Neuronal stem cell (in vitro differentiated cells): ENCODE results near the gene PCNX1.

ENCODE experiments used
- DNase-seq: peaks from one replicate; pipeline ENCODE4 v3.0.0-alpha.2; 2013; ENCODE audit warnings: low spot score
- H2AFZ ChIP-seq: one replicate; pipeline ENCODE4 v1.6.1; 2013; ENCODE audit warnings: mild to moderate bottlenecking, low read length, inconsistent platforms
- H2AK5ac ChIP-seq: 2 replicates; pipeline ENCODE4 v1.6.1; 2013; ENCODE audit warnings: low read depth, mild to moderate bottlenecking, inconsistent platforms, low read length, moderate library complexity, mixed read lengths
- H2BK120ac ChIP-seq: 2 replicates; pipeline ENCODE4 v1.6.1; 2013; ENCODE audit warnings: low read depth, mild to moderate bottlenecking, inconsistent platforms, low read length, moderate library complexity, mixed read lengths
- H2BK12ac ChIP-seq: one replicate; pipeline ENCODE4 v1.6.1; 2013; ENCODE audit warnings: low read length, inconsistent platforms
- H2BK15ac ChIP-seq: 2 replicates; pipeline ENCODE4 v1.6.1; 2013; ENCODE audit warnings: mild to moderate bottlenecking, low read length, inconsistent platforms, mixed read lengths
- H2BK5ac ChIP-seq: one replicate; pipeline ENCODE4 v1.6.1; 2013; ENCODE audit warnings: inconsistent platforms, mild to moderate bottlenecking, low read length, moderate library complexity
- H3K14ac ChIP-seq: one replicate; pipeline ENCODE4 v1.6.1; 2013; ENCODE audit warnings: low read length, inconsistent platforms
- H3K18ac ChIP-seq: 2 replicates; pipeline ENCODE4 v1.6.1; 2013; ENCODE audit warnings: low read length, inconsistent platforms
- H3K23ac ChIP-seq: 2 replicates; pipeline ENCODE4 v1.6.1; 2013; ENCODE audit warnings: low read depth, mild to moderate bottlenecking, mixed read lengths, low read length, inconsistent platforms; ENCODE audit not compliant: poor library complexity
- H3K27ac ChIP-seq: replicated peaks from 3 replicates; pipeline ENCODE4 v1.5.1; 2013; ENCODE audit warnings: low read length, inconsistent platforms
- H3K27me3 ChIP-seq, 3 experiments: 2 replicates each; pipeline ENCODE4 v1.6.1; 2013; ENCODE audit warnings: low read length in 3 of 3, mild to moderate bottlenecking in 2 of 3, inconsistent platforms in 1 of 3, low read depth in 1 of 3, mixed read lengths in 1 of 3, moderate library complexity in 1 of 3; ENCODE audit not compliant: control insufficient read depth in 3 of 3, insufficient read depth in 3 of 3
- H3K36me3 ChIP-seq, 2 donors: replicated peaks in 1 of 2; 2 replicates each; pipeline ENCODE4 v1.6.1; 2013; ENCODE audit warnings: low read length in 2 of 2; ENCODE audit not compliant: control insufficient read depth in 2 of 2, insufficient read depth in 2 of 2
- H3K4ac ChIP-seq: 2 replicates; pipeline ENCODE4 v1.6.1; 2013; ENCODE audit warnings: inconsistent platforms, mild to moderate bottlenecking, low read length, moderate library complexity
- H3K4me1 ChIP-seq, 2 donors: 1 replicate in 1 of 2; 2 replicates in 1 of 2; pipeline ENCODE4 v1.6.1; 2013; ENCODE audit warnings: low read length in 2 of 2, low read depth in 1 of 2; ENCODE audit not compliant: control insufficient read depth in 2 of 2, insufficient read depth in 1 of 2
- H3K4me2 ChIP-seq: one replicate; pipeline ENCODE4 v1.6.1; 2013; ENCODE audit warnings: mild to moderate bottlenecking, low read length, inconsistent platforms; ENCODE audit not compliant: insufficient read depth, poor library complexity, severe bottlenecking
- H3K4me3 ChIP-seq, 2 donors: 2 replicates each; pipeline ENCODE4 v1.5.1; 2013; ENCODE audit warnings: low read length in 2 of 2, mild to moderate bottlenecking in 2 of 2, inconsistent platforms in 1 of 2, moderate library complexity in 1 of 2
- H3K79me1 ChIP-seq: one replicate; pipeline ENCODE4 v1.6.1; 2013; ENCODE audit warnings: low read depth, mild to moderate bottlenecking, inconsistent platforms, low read length, moderate library complexity
- H3K9ac ChIP-seq: one replicate; pipeline ENCODE4 v1.6.1; 2013; ENCODE audit warnings: mild to moderate bottlenecking, low read depth, low read length, inconsistent platforms; ENCODE audit not compliant: poor library complexity
- H3K9me3 ChIP-seq, 2 donors: replicated peaks in 1 of 2; 2 replicates each; pipeline versions ENCODE3 to v1.6.1; 2013; ENCODE audit warnings: low read length in 2 of 2, mild to moderate bottlenecking in 2 of 2, inconsistent platforms in 1 of 2, low read depth in 1 of 2, mixed read lengths in 1 of 2, moderate library complexity in 1 of 2; ENCODE audit not compliant: control insufficient read depth in 2 of 2, insufficient read depth in 1 of 2
- H4K8ac ChIP-seq: one replicate; pipeline ENCODE4 v1.6.1; 2013; ENCODE audit warnings: low read depth, mild to moderate bottlenecking, inconsistent platforms, low read length, moderate library complexity
- H4K91ac ChIP-seq: one replicate; pipeline ENCODE4 v1.6.1; 2013; ENCODE audit warnings: low read length, low read depth, mild to moderate bottlenecking, inconsistent platforms; ENCODE audit not compliant: poor library complexity
- WGBS, 2 donors: extraction: QIAGEN DNeasy Blood & Tissue Kit; methylation state at CpG; one replicate each; pipeline ENCODE4 v1.1.7; 2013; ENCODE audit warnings: missing lambda C conversion rate in 2 of 2, mixed read lengths in 1 of 2; ENCODE audit not compliant: insufficient read length in 2 of 2, insufficient replicate concordance in 1 of 2; ENCODE audit errors: extremely low coverage in 2 of 2; 5-methylcytosine and 5-hydroxymethylcytosine counted together

Gene PCNX1

GRCh38 chr14:70982200-70982599 is 74.9 kb downstream of the PCNX1 start:
- WGBS, 2 donors = no CpG with 5 or more reads among the region's 1 CpG
- no peaks in the 10 kb centered on the region for H3K27me3 ChIP-seq
- H2AK5ac ChIP-seq = no peak overlapping the region
- no peak overlapping the region for H2AFZ ChIP-seq
- no peak for DNase-seq
- no peaks in the 10 kb centered on the region for H3K79me1 ChIP-seq
- H3K9me3 ChIP-seq = no peaks in the 10 kb centered on the region
- no peak overlapping the region for H3K27ac ChIP-seq
- peaks cover 8 to 35% of the 10 kb centered on the region in 2 donors for H3K36me3 ChIP-seq
- no peak overlapping the region for H3K18ac ChIP-seq
- no peak overlapping the region for H4K8ac ChIP-seq
- H4K91ac ChIP-seq = no peak overlapping the region
- no peak overlapping the region for H3K4me3 ChIP-seq
- no peak overlapping the region for H2BK12ac ChIP-seq
- no peak overlapping the region for H3K14ac ChIP-seq
- H3K4ac ChIP-seq = no peak overlapping the region
- no peak overlapping the region for H3K23ac ChIP-seq
- H2BK15ac ChIP-seq = no peak overlapping the region
- H2BK5ac ChIP-seq = no peak overlapping the region
- H3K4me1 ChIP-seq = peaks cover 6% of the 10 kb centered on the region in 2 donors
- no peak overlapping the region for H3K4me2 ChIP-seq
- no peak overlapping the region for H2BK120ac ChIP-seq
- H3K9ac ChIP-seq = no peak overlapping the region

GRCh38 chr14:70987041-70987440 is 79.8 kb downstream of the PCNX1 start:
- H3K27ac ChIP-seq = no peak overlapping the region
- no peak overlapping the region for H3K23ac ChIP-seq
- no peak overlapping the region for H2AFZ ChIP-seq

GRCh38 chr14:70988452-70988851 is 81.2 kb downstream of the PCNX1 start:
- peaks cover 2 to 4% of the 10 kb centered on the region in 2 donors for H3K4me1 ChIP-seq

More at GRCh38 chr14:70987041-70987440, 79.8 kb downstream of the PCNX1 start:
- H2BK15ac ChIP-seq = no peak overlapping the region
- no peak overlapping the region for H4K91ac ChIP-seq
- no peak overlapping the region for H3K4ac ChIP-seq
- DNase-seq = no peak
- H3K9ac ChIP-seq = no peak overlapping the region
- no peak overlapping the region for H3K14ac ChIP-seq
- H3K4me2 ChIP-seq = no peak overlapping the region
- no peak overlapping the region for H2BK5ac ChIP-seq
- no peak overlapping the region for H2BK12ac ChIP-seq
- H4K8ac ChIP-seq = no peak overlapping the region
- H2BK120ac ChIP-seq = no peak overlapping the region
- no peaks in the 10 kb centered on the region for H3K27me3 ChIP-seq
- no CpG with 5 or more reads among the region's 1 CpG for WGBS, 2 donors
- H3K9me3 ChIP-seq = no peaks in the 10 kb centered on the region
- H3K18ac ChIP-seq = no peak overlapping the region
- no peak overlapping the region for H3K4me3 ChIP-seq
- H2AK5ac ChIP-seq = no peak overlapping the region
- peaks cover 0 to 15% of the 10 kb centered on the region in 2 donors for H3K36me3 ChIP-seq
- H3K79me1 ChIP-seq = no peaks in the 10 kb centered on the region
- peaks cover 2 to 4% of the 10 kb centered on the region in 2 donors for H3K4me1 ChIP-seq

GRCh38 chr14:70993931-70994330 is 86.7 kb downstream of the PCNX1 start:
- H3K27ac ChIP-seq = no peak overlapping the region
- H3K79me1 ChIP-seq = no peaks in the 10 kb centered on the region
- peaks cover 0 to 3% of the 10 kb centered on the region in 2 donors for H3K9me3 ChIP-seq
- H3K9ac ChIP-seq = no peak overlapping the region
- no peak overlapping the region for H2BK5ac ChIP-seq
- H3K27me3 ChIP-seq = no peaks in the 10 kb centered on the region
- H3K23ac ChIP-seq = no peak overlapping the region
- no peak overlapping the region for H3K18ac ChIP-seq
- no peak overlapping the region for H2BK120ac ChIP-seq
- H3K14ac ChIP-seq = no peak overlapping the region
- H2BK12ac ChIP-seq = no peak overlapping the region
- H3K4me2 ChIP-seq = no peak overlapping the region
- no peak overlapping the region for H4K8ac ChIP-seq
- H4K91ac ChIP-seq = no peak overlapping the region
- H3K4me3 ChIP-seq = no peak overlapping the region
- no peaks in the 10 kb centered on the region for H3K4me1 ChIP-seq
- H2AFZ ChIP-seq = no peak overlapping the region
- H2BK15ac ChIP-seq = no peak overlapping the region
- no peak for DNase-seq
- H2AK5ac ChIP-seq = no peak overlapping the region
- peaks cover 0 to 20% of the 10 kb centered on the region in 2 donors for H3K36me3 ChIP-seq
- H3K4ac ChIP-seq = no peak overlapping the region

More at GRCh38 chr14:70988452-70988851, 81.2 kb downstream of the PCNX1 start:
- H3K36me3 ChIP-seq = peaks cover 0 to 13% of the 10 kb centered on the region in 2 donors
- no peaks in the 10 kb centered on the region for H3K27me3 ChIP-seq
- no peak overlapping the region for H3K18ac ChIP-seq
- H2AK5ac ChIP-seq = no peak overlapping the region
- H2BK5ac ChIP-seq = no peak overlapping the region
- H2BK12ac ChIP-seq = no peak overlapping the region
- H2BK15ac ChIP-seq = no peak overlapping the region
- DNase-seq = no peak
- no peak overlapping the region for H3K4me2 ChIP-seq
- no peaks in the 10 kb centered on the region for H3K9me3 ChIP-seq
- no peaks in the 10 kb centered on the region for H3K79me1 ChIP-seq
- no peak overlapping the region for H2BK120ac ChIP-seq
- H3K27ac ChIP-seq = no peak overlapping the region
- no peak overlapping the region for H3K23ac ChIP-seq
- no peak overlapping the region for H4K91ac ChIP-seq
- no peak overlapping the region for H3K4me3 ChIP-seq
- no peak overlapping the region for H2AFZ ChIP-seq
- no peak overlapping the region for H3K14ac ChIP-seq
- no peak overlapping the region for H3K4ac ChIP-seq
- no peak overlapping the region for H3K9ac ChIP-seq
- H4K8ac ChIP-seq = no peak overlapping the region
- WGBS, 2 donors = no CpG with 5 or more reads among the region's 10 CpGs
